ENCODE data around the gene MAP4K1.
A peak's percentile ranks its signal among the peaks of the same experiment; 100 is the strongest.

The MAP4K1 gene

GRCh38 chr19:38543807-38544568 lies 73.8 kb downstream of the MAP4K1 start:
- peak in 13 of 14 donors; percentile 5 to 85 (median 57) for DNase-seq

- no peak for DNase-seq
Observed at GRCh38 chr19:38543286-38543806, 74.4 kb downstream of the MAP4K1 start.

GRCh38 chr19:38542040-38542439 lies 75.7 kb downstream of the MAP4K1 start:
- no peak for DNase-seq

- no peak for DNase-seq
Observed at GRCh38 chr19:38539751-38540150, 78.0 kb downstream of the MAP4K1 start.

- no peak for DNase-seq
Observed at GRCh38 chr19:38538793-38539528, 78.8 kb downstream of the MAP4K1 start.

GRCh38 chr19:38538386-38538785 lies 79.4 kb downstream of the MAP4K1 start:
- peak in 6 of 14 donors; percentile 4 to 47 (median 12) for DNase-seq
